HG03378 (cell line): Measurements from ENCODE around the gene INHA.
A peak's percentile ranks its signal among the peaks of the same experiment; 100 is the strongest.

Experiments
- ATAC-seq: cut with Tn5 transposase; IDR thresholded peaks from one replicate; pipeline ENCODE4 v1.9.1; 2021; ENCODE audit warnings: mild to moderate bottlenecking, moderate library complexity; ENCODE audit not compliant: unreplicated experiment

The INHA gene

GRCh38 chr2:219539926-219540678 lies 32.0 kb upstream of the INHA start:
- no peak for ATAC-seq

- no peak for ATAC-seq
Measured at GRCh38 chr2:219540784-219541504, 31.2 kb upstream of the INHA start.

- ATAC-seq: peak; percentile 72
Measured at GRCh38 chr2:219541611-219542180, 30.4 kb upstream of the INHA start.

GRCh38 chr2:219542931-219543595 lies 29.0 kb upstream of the INHA start:
- ATAC-seq: peak; percentile 17

- ATAC-seq: peak; percentile 60
Measured at GRCh38 chr2:219543596-219544358, 28.3 kb upstream of the INHA start, which contains the start of the genes CHPF and TMEM198. CHPF (minus strand) TSS chr2:219543809; CDS start chr2:219543538, 271 bp downstream. TMEM198 (plus strand) TSS chr2:219544028; CDS start chr2:219544728, 700 bp downstream.

- ATAC-seq: no peak
Measured at GRCh38 chr2:219544567-219544966, 27.5 kb upstream of the INHA start.

GRCh38 chr2:219545295-219545942 lies 26.7 kb upstream of the INHA start:
- ATAC-seq: no peak

GRCh38 chr2:219545943-219546352 lies 26.2 kb upstream of the INHA start:
- ATAC-seq: no peak

- no peak for ATAC-seq
Measured at GRCh38 chr2:219547621-219548020, 24.5 kb upstream of the INHA start.

- no peak for ATAC-seq
Measured at GRCh38 chr2:219548990-219549389, 23.1 kb upstream of the INHA start.

GRCh38 chr2:219549619-219550018 lies 22.5 kb upstream of the INHA start:
- no peak for ATAC-seq

- ATAC-seq: no peak
Measured at GRCh38 chr2:219551441-219552381, 20.4 kb upstream of the INHA start.

GRCh38 chr2:219552382-219553167 lies 19.5 kb upstream of the INHA start:
- ATAC-seq: peak; percentile 79

GRCh38 chr2:219553168-219553417 lies 19.0 kb upstream of the INHA start:
- no peak for ATAC-seq

GRCh38 chr2:219553463-219553963 lies 18.6 kb upstream of the INHA start:
- no peak for ATAC-seq

GRCh38 chr2:219554350-219554749 lies 17.8 kb upstream of the INHA start:
- ATAC-seq: no peak

- ATAC-seq: no peak
Measured at GRCh38 chr2:219555956-219556355, 16.2 kb upstream of the INHA start.

- no peak for ATAC-seq
Measured at GRCh38 chr2:219556413-219556812, 15.7 kb upstream of the INHA start.
